PC-3 (cell line): ENCODE results near the gene NINJ2.

Source experiments
- EZH2phosphoT487 ChIP-seq: fragments of 300-600 bp; sonication (generic); IDR thresholded peaks from 2 replicates; pipeline ENCODE4 v1.6.1; 2018; ENCODE audit warnings: mild to moderate bottlenecking, antibody characterized with exemption, low read length, borderline replicate concordance
- TF ChIP-seq, protein P1 (sequence below): fragments of 300-600 bp; sonication (generic); conservative IDR thresholded peaks from 2 replicates; pipeline ENCODE4 v1.5.1; 2017; ENCODE audit warnings: antibody characterized with exemption, low read depth, mild to moderate bottlenecking, low read length

DNA sequence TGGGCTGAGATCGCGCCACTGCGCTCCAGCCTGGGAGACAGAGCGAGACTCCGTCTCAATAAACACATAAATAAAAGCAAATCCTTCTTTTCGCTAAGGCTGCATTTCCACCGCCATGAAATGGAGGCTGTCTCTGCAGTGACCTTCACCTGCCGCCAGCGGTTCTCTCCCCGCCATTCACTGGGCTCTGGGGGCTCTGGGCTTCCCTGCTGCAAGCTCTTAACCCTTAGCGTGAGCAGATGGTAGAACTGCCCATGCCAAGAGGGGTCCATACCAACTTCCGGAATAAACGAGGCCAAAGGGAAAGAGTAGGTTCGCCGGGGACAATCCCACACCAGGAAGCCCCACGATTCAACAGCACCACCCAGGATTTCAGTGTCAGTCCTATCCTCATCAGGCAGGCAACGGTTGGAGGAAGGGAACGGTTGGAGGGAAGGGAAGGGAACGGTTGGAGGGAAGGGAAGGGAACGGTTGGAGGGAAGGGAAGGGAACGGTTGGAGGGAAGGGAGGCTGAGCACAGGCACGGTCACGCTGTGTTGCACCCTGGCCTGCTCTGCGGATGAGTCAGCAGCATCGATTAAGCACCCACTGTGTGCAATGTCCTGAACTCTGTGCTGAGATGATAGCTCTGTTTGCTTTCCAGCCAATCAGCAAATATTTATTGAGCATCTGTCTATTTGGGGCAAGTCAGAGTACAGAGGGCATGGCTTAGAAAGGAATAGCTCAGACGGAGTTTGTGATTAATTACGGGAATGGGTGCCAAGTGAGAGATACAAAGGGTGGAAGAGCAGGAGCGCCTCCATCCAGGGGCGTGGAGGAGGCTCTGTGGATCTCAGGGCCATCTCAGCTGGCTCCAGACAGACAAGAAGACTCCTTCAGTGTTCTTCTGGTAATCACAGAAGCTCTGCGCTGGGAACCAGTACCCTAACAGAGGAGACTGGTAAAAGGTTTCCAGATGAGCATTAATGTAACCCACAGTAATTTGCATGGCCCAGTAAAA, 77.9 kb downstream of the NINJ2 start:
- TF ChIP-seq, protein P1, sequence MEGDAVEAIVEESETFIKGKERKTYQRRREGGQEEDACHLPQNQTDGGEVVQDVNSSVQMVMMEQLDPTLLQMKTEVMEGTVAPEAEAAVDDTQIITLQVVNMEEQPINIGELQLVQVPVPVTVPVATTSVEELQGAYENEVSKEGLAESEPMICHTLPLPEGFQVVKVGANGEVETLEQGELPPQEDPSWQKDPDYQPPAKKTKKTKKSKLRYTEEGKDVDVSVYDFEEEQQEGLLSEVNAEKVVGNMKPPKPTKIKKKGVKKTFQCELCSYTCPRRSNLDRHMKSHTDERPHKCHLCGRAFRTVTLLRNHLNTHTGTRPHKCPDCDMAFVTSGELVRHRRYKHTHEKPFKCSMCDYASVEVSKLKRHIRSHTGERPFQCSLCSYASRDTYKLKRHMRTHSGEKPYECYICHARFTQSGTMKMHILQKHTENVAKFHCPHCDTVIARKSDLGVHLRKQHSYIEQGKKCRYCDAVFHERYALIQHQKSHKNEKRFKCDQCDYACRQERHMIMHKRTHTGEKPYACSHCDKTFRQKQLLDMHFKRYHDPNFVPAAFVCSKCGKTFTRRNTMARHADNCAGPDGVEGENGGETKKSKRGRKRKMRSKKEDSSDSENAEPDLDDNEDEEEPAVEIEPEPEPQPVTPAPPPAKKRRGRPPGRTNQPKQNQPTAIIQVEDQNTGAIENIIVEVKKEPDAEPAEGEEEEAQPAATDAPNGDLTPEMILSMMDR, result no peak
- no peak for TF ChIP-seq EZH2phosphoT487
